Lower lobe of right lung (tissue), 2 donors: ENCODE results near the gene PIP5K1B. TPM values are rescaled to one million over a fixed set of nuclear protein-coding genes. Genes with fewer than 3 reads are reported as not detected.
"Not testable (repeated sequence)": the region's sequence is repeated elsewhere in the genome, so short reads cannot be mapped to it uniquely, and the experiment has no call there.

Source experiments
- ATAC-seq, 2 donors: fragments of 200-7000 bp; cut with Tn5 transposase; one replicate each; pipeline ENCODE4 v1.9.1; 2020 to 2022; ENCODE audit warnings: mild to moderate bottlenecking in 2 of 2, moderate library complexity in 2 of 2
- DNase-seq: peaks from one replicate; pipeline ENCODE4 v3.0.0-alpha.2; 2020
- H3K27ac ChIP-seq: fragments of 200-600 bp; one replicate; pipeline ENCODE4 v1.8.0; 2022
- H3K27me3 ChIP-seq: fragments of 200-600 bp; one replicate; pipeline ENCODE4 v1.8.0; 2022; ENCODE audit warnings: low read depth
- H3K36me3 ChIP-seq: fragments of 200-600 bp; one replicate; pipeline ENCODE4 v1.8.0; 2022; ENCODE audit warnings: mild to moderate bottlenecking
- H3K4me1 ChIP-seq: fragments of 200-600 bp; one replicate; pipeline ENCODE4 v1.8.0; 2022
- H3K4me3 ChIP-seq: fragments of 200-600 bp; one replicate; pipeline ENCODE4 v1.8.0; 2022; ENCODE audit warnings: mild to moderate bottlenecking
- H3K9me3 ChIP-seq: fragments of 200-600 bp; one replicate; pipeline ENCODE4 v1.8.0; 2022
- CTCF ChIP-seq: fragments of 200-600 bp; IDR thresholded peaks from one replicate; pipeline ENCODE4 v1.8.0; 2022; ENCODE audit warnings: antibody characterized with exemption, mild to moderate bottlenecking
- intact Hi-C: fragments of 100-400 bp; cut with DNase I; formaldehyde crosslinking; loops from one replicate; pipeline ENCODE4 v1.11.0; 2022
- total RNA-seq: library from RNA; stranded (reverse); fragmentation: NEBNext Ultra II Directional; extraction: Animal tissue kit (Norgen Biotek cat#: 25700); gene quantifications from one replicate; pipeline ENCODE4 v1.2.1, GENCODE V29; 2021
- donor health status: DM: no; HTN: yes; CAD: no; lungs with severe emphysema.

PIP5K1B gene
- total RNA-seq, 1 donor from 2014 or later = 35.9 TPM

GRCh38 chr9:68983008-68983411 lies 278.0 kb downstream of the PIP5K1B start:
- no peaks in the 10 kb centered on the region for H3K36me3 ChIP-seq
- H3K4me3 ChIP-seq = no peak overlapping the region
- TF ChIP-seq CTCF = no peak
- no peak overlapping the region for H3K27ac ChIP-seq
- no peaks in the 10 kb centered on the region for H3K9me3 ChIP-seq
- H3K27me3 ChIP-seq = no peaks in the 10 kb centered on the region
- DNase-seq (no peak), ATAC-seq (no peak)
- no peaks in the 10 kb centered on the region for H3K4me1 ChIP-seq
- intact Hi-C loops = no loop called here

- no peaks in the 10 kb centered on the region for H3K27me3 ChIP-seq
- no peak for TF ChIP-seq CTCF
- no peaks in the 10 kb centered on the region for H3K36me3 ChIP-seq
- no peak overlapping the region for H3K4me3 ChIP-seq
- intact Hi-C loops = no loop called here
- no peak for DNase-seq
- H3K4me1 ChIP-seq = no peaks in the 10 kb centered on the region
- H3K27ac ChIP-seq = no peak overlapping the region
- no peak for ATAC-seq
- H3K9me3 ChIP-seq = no peaks in the 10 kb centered on the region
These were observed 278.7 kb downstream of the PIP5K1B start for GRCh38 chr9:68983522-68984424.

- H3K4me1 ChIP-seq, ATAC-seq, intact Hi-C loops: not testable (repeated sequence)
These were observed 281.9 kb downstream of the PIP5K1B start for GRCh38 chr9:68986949-68987348.

GRCh38 chr9:68991457-68991856 lies 286.4 kb downstream of the PIP5K1B start:
- ATAC-seq (no peak), DNase-seq (no peak)
- Histone ChIP-seq H3K4me1 (peaks cover 4% of the 10 kb centered on the region), H3K27me3 (no peaks in the 10 kb centered on the region), H3K4me3 (no peak overlapping the region), H3K36me3 (peaks cover 4% of the 10 kb centered on the region), H3K9me3 (no peaks in the 10 kb centered on the region), H3K27ac (no peak overlapping the region)
- no peak for TF ChIP-seq CTCF
- intact Hi-C loops = no loop called here

More at GRCh38 chr9:68986949-68987348, 281.9 kb downstream of the PIP5K1B start:
- H3K27me3 ChIP-seq, H3K36me3 ChIP-seq, H3K27ac ChIP-seq, H3K9me3 ChIP-seq, DNase-seq, H3K4me3 ChIP-seq: not testable (repeated sequence)

- Histone ChIP-seq H3K4me3 (no peak overlapping the region), H3K9me3 (no peaks in the 10 kb centered on the region), H3K27me3 (no peaks in the 10 kb centered on the region), H3K27ac (peak overlapping the region; percentile 47), H3K4me1 (peaks cover 17% of the 10 kb centered on the region), H3K36me3 (peaks cover 4% of the 10 kb centered on the region)
- intact Hi-C loops = no loop called here
- DNase-seq = no peak
- peak in 1 of 2 donors; percentile 18 for ATAC-seq
- no peak for TF ChIP-seq CTCF
These were observed 290.7 kb downstream of the PIP5K1B start for GRCh38 chr9:68995776-68996175.

GRCh38 chr9:68996462-68996861 lies 291.4 kb downstream of the PIP5K1B start:
- Histone ChIP-seq H3K9me3 (no peaks in the 10 kb centered on the region), H3K4me3 (no peak overlapping the region), H3K4me1 (peaks cover 17% of the 10 kb centered on the region), H3K27me3 (no peaks in the 10 kb centered on the region), H3K27ac (peak overlapping the region; percentile 51), H3K36me3 (peaks cover under 1% of the 10 kb centered on the region)
- no peak for DNase-seq
- ATAC-seq = no peak
- TF ChIP-seq CTCF = no peak
- intact Hi-C loops = no loop called here
